K562 (cell line): ENCODE data around the gene FRMPD1. TPM values are rescaled to one million over a fixed set of nuclear protein-coding genes. Genes with fewer than 3 reads are reported as not detected.

Experiments used
- CBX3 ChIP-seq, 2 experiments: IDR thresholded peaks; 1 replicate in 1 of 2; 2 replicates in 1 of 2; pipeline ENCODE4 v1.6.1; 2012; ENCODE audit warnings: inconsistent platforms in 2 of 2, low read length in 2 of 2, borderline replicate concordance in 1 of 2, control low read depth in 1 of 2
- ELF1 ChIP-seq: fragments of 200-800 bp; sonication (Bioruptor generic); IDR thresholded peaks from 2 replicates; pipeline ENCODE4 v1.6.1; 2016; ENCODE audit warnings: missing genetic modification characterization, missing compliant biosample characterization
- ESRRA ChIP-seq: fragments of 450-650 bp; IDR thresholded peaks from 2 replicates; pipeline ENCODE4 v1.6.1; 2014; ENCODE audit warnings: low read depth, mild to moderate bottlenecking, moderate library complexity, borderline replicate concordance
- EZH2 ChIP-seq: IDR thresholded peaks from 2 replicates; pipeline ENCODE4 v1.6.1; 2012; ENCODE audit warnings: low read depth, mild to moderate bottlenecking, inconsistent platforms, low read length, borderline replicate concordance
- FOXA1 ChIP-seq: fragments of 450-650 bp; IDR thresholded peaks from 2 replicates; pipeline ENCODE4 v1.6.1; 2016; ENCODE audit warnings: mild to moderate bottlenecking, borderline replicate concordance
- HMGXB4 ChIP-seq: sonication (generic); formaldehyde crosslinking; IDR thresholded peaks from 2 replicates; pipeline ENCODE4 v1.8.1; 2023; ENCODE audit warnings: mild to moderate bottlenecking, missing genetic modification reagents
- HNRNPK ChIP-seq: fragments of 200-400 bp; formaldehyde crosslinking; IDR thresholded peaks from one replicate; pipeline ENCODE4 v1.6.1; 2018; ENCODE audit warnings: mild to moderate bottlenecking, low read depth, low read length; ENCODE audit not compliant: poor library complexity, severe bottlenecking
- HNRNPLL ChIP-seq: fragments of 200-400 bp; formaldehyde crosslinking; IDR thresholded peaks from 2 replicates; pipeline ENCODE4 v1.6.1; 2017; ENCODE audit warnings: low read length, low read depth, mild to moderate bottlenecking; ENCODE audit not compliant: poor library complexity, severe bottlenecking
- MIER1 ChIP-seq: fragments of 450-650 bp; IDR thresholded peaks from 2 replicates; pipeline ENCODE4 v1.6.1; 2016; ENCODE audit warnings: antibody characterized with exemption, mild to moderate bottlenecking, low read depth
- PHF21A ChIP-seq: fragments of 450-650 bp; IDR thresholded peaks from 2 replicates; pipeline ENCODE4 v1.6.1; 2017; ENCODE audit warnings: low read depth, borderline replicate concordance
- SIN3A ChIP-seq, 2 experiments: fragments of 150-350 bp in 1 of 2; IDR thresholded peaks; 2 replicates each; pipeline ENCODE4 v1.6.1; 2011 to 2016; ENCODE audit warnings: borderline replicate concordance in 2 of 2, low read depth in 2 of 2, low read length in 2 of 2, mild to moderate bottlenecking in 2 of 2, moderate library complexity in 2 of 2; ENCODE audit not compliant: control insufficient read depth in 1 of 2
- ZKSCAN8 ChIP-seq: fragments of 200-800 bp; sonication (Bioruptor generic); IDR thresholded peaks from 2 replicates; pipeline ENCODE4 v1.6.1; 2016; ENCODE audit warnings: missing genetic modification characterization, missing compliant biosample characterization
- ZNF197 ChIP-seq: fragments of 200-800 bp; sonication (Bioruptor generic); IDR thresholded peaks from 2 replicates; pipeline ENCODE4 v1.6.1; 2016; ENCODE audit warnings: low read depth, missing genetic modification characterization, missing compliant biosample characterization
- ZNF217 ChIP-seq: sonication (generic); formaldehyde crosslinking; IDR thresholded peaks from 2 replicates; pipeline ENCODE4 v1.8.0; 2022; ENCODE audit warnings: mild to moderate bottlenecking, missing genetic modification reagents
- ZNF395 ChIP-seq: fragments of 200-800 bp; sonication (Bioruptor generic); IDR thresholded peaks from 2 replicates; pipeline ENCODE4 v1.6.1; 2017; ENCODE audit warnings: missing genetic modification characterization, missing compliant biosample characterization
- polyA plus RNA-seq, 8 experiments: library from polyadenylated mRNA; depleted of rRNA in 4 of 8; stranded (reverse) in 5 of 8; unstranded in 3 of 8; fragments of >200 nt; fragmentation: Nextera tagmentation in 2 of 8; fragmentation: Illumina TruSeq in 1 of 8; extraction: Ambion mirVana in 2 of 8; extraction: Trizol in 1 of 8; gene quantifications; 2 replicates each; pipeline versions ENCODE4 v1.2.1 to v1.2.3, GENCODE V29; 2011 to 2014; ENCODE audit warnings: inconsistent platforms in 1 of 8, missing spikeins in 1 of 8
- total RNA-seq, 7 experiments: library from RNA; depleted of rRNA in 6 of 7; stranded (reverse); fragments of >200 nt in 6 of 7; fragmentation: Illumina TruSeq in 2 of 7; extraction: Trizol in 2 of 7; gene quantifications; 2 replicates each; pipeline versions ENCODE4 v1.2.1 to v1.2.3, GENCODE V29; 2011 to 2021; ENCODE audit warnings: low replicate concordance in 1 of 7
- TF ChIP-seq, protein P1 (sequence below), 2 experiments: fragments of 150-350 bp in 1 of 2; IDR thresholded peaks; 2 replicates each; pipeline ENCODE4 v1.6.1; 2012 to 2016; ENCODE audit warnings: low read depth in 2 of 2, low read length in 2 of 2, mild to moderate bottlenecking in 1 of 2, moderate library complexity in 1 of 2
- TF ChIP-seq, protein P2 (sequence below): fragments of 150-350 bp; IDR thresholded peaks from 2 replicates; pipeline ENCODE4 v1.6.1; 2014; ENCODE audit warnings: low read depth, mild to moderate bottlenecking, low read length, borderline replicate concordance

The FRMPD1 gene
- total and polyA plus RNA-seq, 9 of the 15 experiments (the other 6 are each of a cell fraction or from before 2014, with no cell fraction given) = not detected

GRCh38 chr9:37769306-37769705, 118.6 kb downstream of the FRMPD1 start (continued):
- TF ChIP-seq, protein P1, sequence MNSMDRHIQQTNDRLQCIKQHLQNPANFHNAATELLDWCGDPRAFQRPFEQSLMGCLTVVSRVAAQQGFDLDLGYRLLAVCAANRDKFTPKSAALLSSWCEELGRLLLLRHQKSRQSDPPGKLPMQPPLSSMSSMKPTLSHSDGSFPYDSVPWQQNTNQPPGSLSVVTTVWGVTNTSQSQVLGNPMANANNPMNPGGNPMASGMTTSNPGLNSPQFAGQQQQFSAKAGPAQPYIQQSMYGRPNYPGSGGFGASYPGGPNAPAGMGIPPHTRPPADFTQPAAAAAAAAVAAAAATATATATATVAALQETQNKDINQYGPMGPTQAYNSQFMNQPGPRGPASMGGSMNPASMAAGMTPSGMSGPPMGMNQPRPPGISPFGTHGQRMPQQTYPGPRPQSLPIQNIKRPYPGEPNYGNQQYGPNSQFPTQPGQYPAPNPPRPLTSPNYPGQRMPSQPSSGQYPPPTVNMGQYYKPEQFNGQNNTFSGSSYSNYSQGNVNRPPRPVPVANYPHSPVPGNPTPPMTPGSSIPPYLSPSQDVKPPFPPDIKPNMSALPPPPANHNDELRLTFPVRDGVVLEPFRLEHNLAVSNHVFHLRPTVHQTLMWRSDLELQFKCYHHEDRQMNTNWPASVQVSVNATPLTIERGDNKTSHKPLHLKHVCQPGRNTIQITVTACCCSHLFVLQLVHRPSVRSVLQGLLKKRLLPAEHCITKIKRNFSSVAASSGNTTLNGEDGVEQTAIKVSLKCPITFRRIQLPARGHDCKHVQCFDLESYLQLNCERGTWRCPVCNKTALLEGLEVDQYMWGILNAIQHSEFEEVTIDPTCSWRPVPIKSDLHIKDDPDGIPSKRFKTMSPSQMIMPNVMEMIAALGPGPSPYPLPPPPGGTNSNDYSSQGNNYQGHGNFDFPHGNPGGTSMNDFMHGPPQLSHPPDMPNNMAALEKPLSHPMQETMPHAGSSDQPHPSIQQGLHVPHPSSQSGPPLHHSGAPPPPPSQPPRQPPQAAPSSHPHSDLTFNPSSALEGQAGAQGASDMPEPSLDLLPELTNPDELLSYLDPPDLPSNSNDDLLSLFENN (IDR thresholded peaks at IDR 0.05; ENCODE audit: low read depth in 2 of 2, low read length in 2 of 2) = no peak
- no peak for TF ChIP-seq ESRRA
- no peak for TF ChIP-seq HNRNPLL
- TF ChIP-seq SIN3A (IDR thresholded peaks at IDR 0.05; ENCODE audit: borderline replicate concordance in 2 of 2, control insufficient read depth in 1 of 2, low read depth in 2 of 2, low read length in 2 of 2) = peak in 1 of 2 experiments; percentile 46; a peak in 1 of 4 replicates
- peak in 1 of 2 experiments; percentile 94; a peak in 2 of 3 replicates for TF ChIP-seq CBX3 (IDR thresholded peaks at IDR 0.05; ENCODE audit: borderline replicate concordance in 1 of 2, low read length in 2 of 2)
- no peak for TF ChIP-seq HMGXB4 (CRISPR knock-in tag)
- TF ChIP-seq HNRNPK = no peak
- no peak for TF ChIP-seq MIER1
- TF ChIP-seq PHF21A = no peak
- TF ChIP-seq ZKSCAN8 (CRISPR knock-in tag) = no peak
- no peak for TF ChIP-seq FOXA1
- TF ChIP-seq EZH2 = no peak
- no peak for TF ChIP-seq ZNF217 (CRISPR knock-in tag)
- peak; percentile 48; the same call in 1 of the 2 replicates for TF ChIP-seq ZNF395
- TF ChIP-seq, protein P2, sequence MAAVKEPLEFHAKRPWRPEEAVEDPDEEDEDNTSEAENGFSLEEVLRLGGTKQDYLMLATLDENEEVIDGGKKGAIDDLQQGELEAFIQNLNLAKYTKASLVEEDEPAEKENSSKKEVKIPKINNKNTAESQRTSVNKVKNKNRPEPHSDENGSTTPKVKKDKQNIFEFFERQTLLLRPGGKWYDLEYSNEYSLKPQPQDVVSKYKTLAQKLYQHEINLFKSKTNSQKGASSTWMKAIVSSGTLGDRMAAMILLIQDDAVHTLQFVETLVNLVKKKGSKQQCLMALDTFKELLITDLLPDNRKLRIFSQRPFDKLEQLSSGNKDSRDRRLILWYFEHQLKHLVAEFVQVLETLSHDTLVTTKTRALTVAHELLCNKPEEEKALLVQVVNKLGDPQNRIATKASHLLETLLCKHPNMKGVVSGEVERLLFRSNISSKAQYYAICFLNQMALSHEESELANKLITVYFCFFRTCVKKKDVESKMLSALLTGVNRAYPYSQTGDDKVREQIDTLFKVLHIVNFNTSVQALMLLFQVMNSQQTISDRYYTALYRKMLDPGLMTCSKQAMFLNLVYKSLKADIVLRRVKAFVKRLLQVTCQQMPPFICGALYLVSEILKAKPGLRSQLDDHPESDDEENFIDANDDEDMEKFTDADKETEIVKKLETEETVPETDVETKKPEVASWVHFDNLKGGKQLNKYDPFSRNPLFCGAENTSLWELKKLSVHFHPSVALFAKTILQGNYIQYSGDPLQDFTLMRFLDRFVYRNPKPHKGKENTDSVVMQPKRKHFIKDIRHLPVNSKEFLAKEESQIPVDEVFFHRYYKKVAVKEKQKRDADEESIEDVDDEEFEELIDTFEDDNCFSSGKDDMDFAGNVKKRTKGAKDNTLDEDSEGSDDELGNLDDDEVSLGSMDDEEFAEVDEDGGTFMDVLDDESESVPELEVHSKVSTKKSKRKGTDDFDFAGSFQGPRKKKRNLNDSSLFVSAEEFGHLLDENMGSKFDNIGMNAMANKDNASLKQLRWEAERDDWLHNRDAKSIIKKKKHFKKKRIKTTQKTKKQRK = no peak
- TF ChIP-seq ELF1 (tag) = no peak
- no peak for TF ChIP-seq ZNF197
